Gastroesophageal sphincter (tissue), 4 donors: ENCODE data around the gene SASS6. TPM values are rescaled to one million over a fixed set of nuclear protein-coding genes. Genes with fewer than 3 reads are reported as not detected.

Experiments
- ATAC-seq: fragments of 150-250 bp; one replicate; pipeline ENCODE4 v1.9.1; 2016; ENCODE audit warnings: mild to moderate bottlenecking, moderate library complexity
- H3K27ac ChIP-seq, 4 donors: fragments of 200-600 bp; sonication (generic) in 3 of 4; 1 replicate in 3 of 4; 2 replicates in 1 of 4; pipeline ENCODE4 v1.5.1; 2016 to 2019
- H3K27me3 ChIP-seq: fragments of 200-600 bp; sonication (generic); one replicate; pipeline ENCODE4 v1.5.1; 2019
- H3K36me3 ChIP-seq, 2 donors: fragments of 200-600 bp; sonication (generic); one replicate each; pipeline ENCODE4 v1.5.1; 2019; ENCODE audit warnings: control low read depth in 1 of 2
- H3K4me1 ChIP-seq, 3 donors: fragments of 200-600 bp; sonication (generic); 1 replicate in 2 of 3; 2 replicates in 1 of 3; pipeline ENCODE4 v1.5.1; 2016 to 2019; ENCODE audit warnings: control low read depth in 2 of 3
- H3K4me3 ChIP-seq, 2 donors: fragments of 200-600 bp; sonication (generic); one replicate each; pipeline ENCODE4 v1.5.1; 2019; ENCODE audit warnings: mild to moderate bottlenecking in 1 of 2, moderate library complexity in 1 of 2
- H3K9me3 ChIP-seq, 3 donors: fragments of 200-600 bp; sonication (generic); one replicate each; pipeline ENCODE4 v1.5.1; 2017 to 2019; ENCODE audit warnings: control low read depth in 2 of 3
- CTCF ChIP-seq, 4 experiments: fragments of 200-600 bp in 2 of 4; fragments of 450-650 bp in 2 of 4; sonication (generic) in 1 of 4; IDR thresholded peaks; one replicate each; pipeline ENCODE4 v1.5.1; 2017 to 2019; ENCODE audit warnings: antibody characterized with exemption in 4 of 4, mild to moderate bottlenecking in 2 of 4, moderate library complexity in 2 of 4
- EP300 ChIP-seq: sonication (generic); formaldehyde crosslinking; IDR thresholded peaks from one replicate; pipeline ENCODE4 v1.6.1; 2017; ENCODE audit warnings: antibody characterized with exemption, mild to moderate bottlenecking
- POLR2A ChIP-seq, 2 donors: fragments of 450-650 bp; IDR thresholded peaks; one replicate each; pipeline ENCODE4 v1.6.1; 2017; ENCODE audit warnings: antibody characterized with exemption in 2 of 2, mild to moderate bottlenecking in 2 of 2, moderate library complexity in 1 of 2
- POLR2AphosphoS5 ChIP-seq: sonication (generic); formaldehyde crosslinking; IDR thresholded peaks from one replicate; pipeline ENCODE4 v1.6.1; 2017; ENCODE audit warnings: antibody characterized with exemption
- WGBS, 2 donors: methylation state at CpG; one replicate each; pipeline ENCODE4 v1.1.5; 2018; ENCODE audit warnings: low coverage in 1 of 2; 5-methylcytosine and 5-hydroxymethylcytosine counted together
- total RNA-seq, 4 donors: library from RNA; depleted of rRNA; stranded (reverse); fragments of >200 nt; gene quantifications; one replicate each; pipeline ENCODE4 v1.1.0, GENCODE V29; 2016

The SASS6 gene
- total RNA-seq, 4 donors from 2014 or later: 2.8 to 4.0 (median 3.0) TPM

DNA sequence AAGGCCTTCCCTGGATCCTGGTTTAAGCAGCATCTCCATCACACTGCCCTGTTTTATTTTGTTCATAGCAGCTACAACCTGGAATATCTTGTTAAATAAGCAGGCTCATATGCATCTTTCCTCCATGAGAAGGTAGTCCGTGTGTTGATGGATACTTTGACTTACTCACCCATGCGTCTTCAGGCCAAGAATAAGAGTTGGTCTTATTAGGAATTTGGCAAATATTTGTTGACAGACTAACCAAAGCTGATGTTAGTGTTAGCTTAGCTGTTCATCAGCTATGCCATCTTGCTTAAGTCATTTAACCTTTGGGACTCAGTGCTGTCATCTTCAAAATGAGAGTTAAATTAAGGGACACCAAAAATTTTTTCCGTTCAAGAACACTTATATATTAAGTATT, 59.2 kb downstream of the SASS6 start:
- H3K27ac ChIP-seq: no peak overlapping the region
- no peaks in the 10 kb centered on the region for H3K4me1 ChIP-seq
- 84 to 94% methylated on average over 2 to 3 of the region's 3 CpGs for WGBS, 2 donors
- no peaks in the 10 kb centered on the region for H3K27me3 ChIP-seq
- no peaks in the 10 kb centered on the region for H3K9me3 ChIP-seq
- no peak for TF ChIP-seq CTCF (IDR thresholded peaks at IDR 0.05)
- no peak for TF ChIP-seq POLR2AphosphoS5
- TF ChIP-seq POLR2A (IDR thresholded peaks at IDR 0.05): no peak
- no peak for TF ChIP-seq EP300
- H3K36me3 ChIP-seq: peaks cover 2 to 81% of the 10 kb centered on the region in 2 donors
- ATAC-seq: no peak
- H3K4me3 ChIP-seq: no peak overlapping the region

GRCh38 chr1:100070201-100070939, 62.4 kb downstream of the SASS6 start:
- H3K36me3 ChIP-seq: peaks cover 2 to 92% of the 10 kb centered on the region in 2 donors
- 97 to 100% methylated on average over 5 of the region's 5 CpGs for WGBS, 2 donors

DNA sequence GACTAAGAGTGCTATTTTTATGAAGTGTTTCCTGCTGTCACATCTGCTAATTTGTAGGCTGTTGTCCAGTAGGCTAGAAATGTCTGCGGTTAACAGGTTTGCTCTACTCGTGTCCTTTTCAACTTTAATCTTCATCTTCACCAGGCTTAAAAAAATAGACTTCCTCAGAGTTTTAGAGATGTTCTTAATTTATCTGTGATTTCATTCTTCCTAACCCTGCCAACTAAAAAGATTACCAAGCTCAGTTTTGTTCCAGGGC, 66.8 kb downstream of the SASS6 start:
- no peaks in the 10 kb centered on the region for H3K9me3 ChIP-seq
- TF ChIP-seq EP300 (no peak), CTCF (IDR thresholded peaks at IDR 0.05) (no peak)
- WGBS, 2 donors: 72% methylated on average over 2 of the region's 2 CpGs; no CpG with 5 or more reads in 1 of the 2 donors
- no peak overlapping the region for H3K4me3 ChIP-seq
- ATAC-seq: no peak
- H3K36me3 ChIP-seq: peaks cover 9 to 92% of the 10 kb centered on the region in 2 donors
- peaks cover 0 to 15% (median 0%) of the 10 kb centered on the region in 3 donors for H3K4me1 ChIP-seq
- no peaks in the 10 kb centered on the region for H3K27me3 ChIP-seq
- no peak overlapping the region for H3K27ac ChIP-seq

More at GRCh38 chr1:100070201-100070939, 62.4 kb downstream of the SASS6 start:
- no peaks in the 10 kb centered on the region for H3K27me3 ChIP-seq
- no peaks in the 10 kb centered on the region for H3K9me3 ChIP-seq
- TF ChIP-seq POLR2AphosphoS5: no peak
- no peak overlapping the region for H3K4me3 ChIP-seq
- no peak for ATAC-seq
- H3K4me1 ChIP-seq: peaks cover 0 to 5% (median 0%) of the 10 kb centered on the region in 3 donors
- H3K27ac ChIP-seq: no peak overlapping the region

DNA sequence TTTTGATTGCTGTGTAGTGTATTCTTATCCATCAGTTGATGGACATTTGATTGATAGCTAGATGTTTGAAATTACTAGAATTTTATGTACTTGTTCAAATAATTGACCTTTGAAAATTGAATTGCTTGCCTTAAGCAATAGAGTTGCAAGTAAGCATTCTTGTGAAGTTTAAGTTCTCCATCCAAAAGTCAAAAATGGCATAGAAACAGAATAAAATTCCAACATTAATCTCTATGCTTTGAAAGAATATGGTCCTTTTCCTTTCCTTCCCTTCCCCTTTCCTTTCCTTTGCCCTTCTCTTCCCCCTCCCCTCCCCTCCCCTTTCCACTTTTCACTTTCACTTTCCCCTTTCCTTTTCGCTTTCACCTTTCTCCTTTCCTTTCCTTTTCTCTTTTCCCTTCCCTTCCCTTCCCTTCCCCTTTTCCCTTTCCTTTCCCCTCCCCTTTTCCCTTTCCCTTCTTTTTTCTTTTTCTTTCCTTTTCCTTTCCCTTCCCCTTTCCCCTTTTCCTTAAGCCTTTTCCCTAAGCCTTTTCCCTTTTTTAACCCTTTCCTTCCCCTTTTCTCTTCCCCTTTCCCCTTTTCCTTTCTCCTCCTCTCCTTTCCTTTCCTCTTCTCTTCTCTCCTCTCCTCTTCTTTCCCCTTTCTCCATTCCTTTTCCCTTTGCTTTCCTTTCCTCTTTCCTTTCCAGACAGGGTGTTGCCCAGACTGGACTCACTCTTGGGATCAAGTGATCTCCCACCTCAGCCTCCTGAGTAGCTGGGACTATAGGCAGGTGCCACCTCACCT, 67.4 kb downstream of the SASS6 start:
- no peak overlapping the region for H3K27ac ChIP-seq
- H3K36me3 ChIP-seq: peaks cover 9 to 92% of the 10 kb centered on the region in 2 donors
- H3K27me3 ChIP-seq: no peaks in the 10 kb centered on the region
- no peak for TF ChIP-seq EP300
- TF ChIP-seq CTCF (IDR thresholded peaks at IDR 0.05): no peak
- no peak for ATAC-seq
- no peak overlapping the region for H3K4me3 ChIP-seq
- no peaks in the 10 kb centered on the region for H3K9me3 ChIP-seq
- peaks cover 0 to 15% (median 0%) of the 10 kb centered on the region in 3 donors for H3K4me1 ChIP-seq
- WGBS, 2 donors: 83 to 89% methylated on average over 1 of the region's 1 CpG

DNA sequence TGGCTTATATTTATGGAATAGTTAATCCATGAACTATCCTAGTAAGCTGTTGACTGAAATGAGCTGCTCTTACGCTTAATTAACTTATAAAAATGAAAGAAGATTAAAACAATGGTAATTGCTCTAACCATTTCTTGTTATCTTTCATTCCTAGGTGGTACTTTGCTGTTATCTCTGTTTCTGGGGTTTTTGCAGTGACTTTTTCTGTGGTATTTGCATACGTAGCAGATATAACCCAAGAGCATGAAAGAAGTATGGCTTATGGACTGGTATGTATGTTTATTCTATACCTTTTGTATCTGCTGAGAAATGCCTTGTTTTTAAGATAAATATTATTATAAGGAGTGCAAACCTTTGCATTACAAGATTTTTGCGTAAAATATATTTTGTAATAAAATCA, 71.0 kb downstream of the SASS6 start:
- no peak for ATAC-seq
- 88 to 95% methylated on average over 3 of the region's 3 CpGs for WGBS, 2 donors
- H3K9me3 ChIP-seq: no peaks in the 10 kb centered on the region
- H3K4me3 ChIP-seq: no peak overlapping the region
- H3K27ac ChIP-seq: no peak overlapping the region
- TF ChIP-seq EP300 (no peak), POLR2AphosphoS5 (no peak), CTCF (IDR thresholded peaks at IDR 0.05) (no peak), POLR2A (IDR thresholded peaks at IDR 0.05) (no peak)
- H3K36me3 ChIP-seq: peaks cover 9 to 85% of the 10 kb centered on the region in 2 donors
- H3K27me3 ChIP-seq: no peaks in the 10 kb centered on the region
- H3K4me1 ChIP-seq: peaks cover 0 to 15% (median 0%) of the 10 kb centered on the region in 3 donors
